Activated T-helper 1 cell treated with anti-CD3 and anti-CD28 coated beads, Interleukin-12 subunit alpha, Interleukin-12 subunit beta, Interleukin-2, Interleukin-4 antibody, amounts not matched to agents 30 ng/mL and 10 ng/mL and 1 ng/mL, durations not matched to agents 14 hours and 24 hours and 36 hours (primary cell): ENCODE measurements around the gene PSMC3. TPM values are rescaled to one million over a fixed set of nuclear protein-coding genes. Genes with fewer than 3 reads are reported as not detected.

Experiments used
- DNase-seq: peaks from one replicate; pipeline ENCODE4 v3.0.0; 2021; ENCODE audit warnings: low spot score
- H3K27ac Mint-ChIP-seq: one replicate; pipeline ENCODE4 v1.8.0; 2021; ENCODE audit warnings: mild to moderate bottlenecking, mixed read lengths
- H3K27me3 Mint-ChIP-seq: one replicate; pipeline ENCODE4 v1.8.0; 2022; ENCODE audit warnings: mild to moderate bottlenecking, moderate library complexity, mixed read lengths; ENCODE audit not compliant: insufficient read depth
- H3K36me3 Mint-ChIP-seq: one replicate; pipeline ENCODE4 v1.8.0; 2021; ENCODE audit warnings: low read depth, mixed read lengths
- H3K4me1 Mint-ChIP-seq: one replicate; pipeline ENCODE4 v1.8.0; 2021; ENCODE audit warnings: low read depth, mixed read lengths
- H3K4me3 Mint-ChIP-seq: one replicate; pipeline ENCODE4 v1.8.0; 2021; ENCODE audit warnings: mild to moderate bottlenecking, moderate library complexity, mixed read lengths
- H3K9me3 Mint-ChIP-seq: one replicate; pipeline ENCODE4 v1.8.0; 2021; ENCODE audit warnings: mixed read lengths
- intact Hi-C: fragments of 100-400 bp; cut with micrococcal nuclease; formaldehyde crosslinking; loops from one replicate; pipeline ENCODE4 v1.15.1; 2024
- total RNA-seq: library from RNA; stranded (reverse); gene quantifications from 2 replicates; pipeline ENCODE4 v1.2.3, GENCODE V29; 2022

The PSMC3 gene
- total RNA-seq, 1 donor from 2014 or later = 219 TPM

- Mint-ChIP-seq H3K4me3 (no peak overlapping the region), H3K4me1 (no peaks in the 10 kb centered on the region), H3K9me3 (no peaks in the 10 kb centered on the region), H3K27ac (no peak overlapping the region), H3K27me3 (no peaks in the 10 kb centered on the region), H3K36me3 (no peaks in the 10 kb centered on the region)
- intact Hi-C loops = no loop called here
- DNase-seq = no peak
Observed at GRCh38 chr11:47437746-47438418, 11.6 kb upstream of the PSMC3 start.

DNA sequence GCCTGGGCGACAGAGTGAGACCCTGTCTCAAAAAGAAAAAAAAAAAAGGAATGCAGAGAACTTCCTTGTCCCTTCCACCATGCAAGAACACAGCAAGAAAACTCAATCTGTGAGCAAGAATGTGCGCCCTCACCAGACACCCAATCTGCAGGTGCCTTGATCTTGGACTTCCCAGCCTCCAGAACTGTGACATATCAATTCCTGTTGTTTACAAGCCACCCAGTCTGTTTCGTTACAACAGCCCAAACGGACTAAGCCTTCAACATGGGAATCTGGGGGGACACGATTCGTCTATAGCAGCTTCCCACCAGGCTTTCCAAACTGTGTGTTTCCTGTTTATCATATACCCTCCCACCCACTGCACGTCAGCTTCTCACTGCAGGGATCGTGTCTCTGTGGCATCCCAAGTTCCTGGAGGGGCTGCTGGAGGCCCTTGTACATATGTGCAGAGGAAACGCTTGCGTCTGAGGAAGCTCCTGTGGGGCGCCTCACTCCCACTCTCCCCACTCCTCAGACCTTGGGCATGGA is 11.0 kb upstream of the PSMC3 start:
- no peaks in the 10 kb centered on the region for H3K4me1 Mint-ChIP-seq
- no peaks in the 10 kb centered on the region for H3K9me3 Mint-ChIP-seq
- no peak overlapping the region for H3K27ac Mint-ChIP-seq
- no peak overlapping the region for H3K4me3 Mint-ChIP-seq
- intact Hi-C loops = no loop called here
- DNase-seq = no peak
- H3K27me3 Mint-ChIP-seq = no peaks in the 10 kb centered on the region
- no peaks in the 10 kb centered on the region for H3K36me3 Mint-ChIP-seq

DNA sequence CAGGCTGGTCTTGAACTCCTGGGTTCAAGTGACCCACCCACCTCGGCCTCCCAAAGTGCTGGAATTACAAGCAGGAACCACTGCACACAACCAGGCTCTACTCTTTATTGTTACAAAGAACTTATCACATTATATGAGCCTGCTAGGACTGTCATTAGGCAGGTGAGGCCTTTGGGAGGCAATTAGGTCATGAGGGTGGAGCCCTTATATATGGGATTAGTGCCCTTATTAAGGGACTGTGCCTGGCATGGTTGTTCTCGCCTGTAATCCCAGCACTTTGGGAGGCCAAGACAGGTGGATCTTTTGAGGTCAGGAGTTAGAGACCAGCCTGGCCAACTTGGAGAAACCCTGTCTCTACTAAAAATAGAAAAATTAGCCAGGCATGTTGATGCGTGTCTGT is 10.5 kb upstream of the PSMC3 start:
- no peaks in the 10 kb centered on the region for H3K9me3 Mint-ChIP-seq
- DNase-seq = no peak
- intact Hi-C loops = no loop called here
- no peak overlapping the region for H3K4me3 Mint-ChIP-seq
- H3K4me1 Mint-ChIP-seq = no peaks in the 10 kb centered on the region
- no peaks in the 10 kb centered on the region for H3K36me3 Mint-ChIP-seq
- no peaks in the 10 kb centered on the region for H3K27me3 Mint-ChIP-seq
- H3K27ac Mint-ChIP-seq = no peak overlapping the region

GRCh38 chr11:47435687-47436086 is 9.4 kb upstream of the PSMC3 start:
- DNase-seq = no peak
- no peaks in the 10 kb centered on the region for H3K9me3 Mint-ChIP-seq
- H3K4me1 Mint-ChIP-seq = no peaks in the 10 kb centered on the region
- no peak overlapping the region for H3K4me3 Mint-ChIP-seq
- H3K27ac Mint-ChIP-seq = no peak overlapping the region
- intact Hi-C loops = no loop called here
- H3K36me3 Mint-ChIP-seq = no peaks in the 10 kb centered on the region
- H3K27me3 Mint-ChIP-seq = no peaks in the 10 kb centered on the region

- DNase-seq = no peak
- Mint-ChIP-seq H3K36me3 (no peaks in the 10 kb centered on the region), H3K27me3 (no peaks in the 10 kb centered on the region), H3K4me3 (no peak overlapping the region), H3K27ac (no peak overlapping the region), H3K4me1 (no peaks in the 10 kb centered on the region), H3K9me3 (no peaks in the 10 kb centered on the region)
- intact Hi-C loops = no loop called here
Observed at GRCh38 chr11:47434011-47434786, 8.0 kb upstream of the PSMC3 start.

DNA sequence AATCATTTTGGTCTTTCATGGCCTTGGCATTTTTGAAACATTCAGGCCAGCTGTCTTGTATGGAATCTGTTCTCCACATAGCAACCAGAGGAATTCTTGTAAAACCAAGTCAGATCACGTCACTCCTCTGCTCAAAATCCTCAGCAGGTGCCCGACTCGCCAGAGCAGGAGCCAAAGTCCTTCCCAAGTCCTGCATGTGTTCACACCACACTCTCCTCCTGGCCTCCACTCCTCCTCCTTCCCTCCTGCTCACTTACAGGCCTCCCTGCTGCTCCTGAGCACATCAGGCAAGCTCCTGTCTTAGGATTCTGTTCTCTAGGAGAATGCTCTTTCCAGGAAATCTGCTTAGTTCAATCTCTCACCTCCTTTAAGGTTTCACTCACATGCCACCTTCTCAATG is 6.9 kb upstream of the PSMC3 start:
- Mint-ChIP-seq H3K4me3 (no peak overlapping the region), H3K9me3 (no peaks in the 10 kb centered on the region), H3K27me3 (no peaks in the 10 kb centered on the region), H3K27ac (no peak overlapping the region), H3K36me3 (no peaks in the 10 kb centered on the region), H3K4me1 (no peaks in the 10 kb centered on the region)
- no peak for DNase-seq
- intact Hi-C loops = no loop called here

DNA sequence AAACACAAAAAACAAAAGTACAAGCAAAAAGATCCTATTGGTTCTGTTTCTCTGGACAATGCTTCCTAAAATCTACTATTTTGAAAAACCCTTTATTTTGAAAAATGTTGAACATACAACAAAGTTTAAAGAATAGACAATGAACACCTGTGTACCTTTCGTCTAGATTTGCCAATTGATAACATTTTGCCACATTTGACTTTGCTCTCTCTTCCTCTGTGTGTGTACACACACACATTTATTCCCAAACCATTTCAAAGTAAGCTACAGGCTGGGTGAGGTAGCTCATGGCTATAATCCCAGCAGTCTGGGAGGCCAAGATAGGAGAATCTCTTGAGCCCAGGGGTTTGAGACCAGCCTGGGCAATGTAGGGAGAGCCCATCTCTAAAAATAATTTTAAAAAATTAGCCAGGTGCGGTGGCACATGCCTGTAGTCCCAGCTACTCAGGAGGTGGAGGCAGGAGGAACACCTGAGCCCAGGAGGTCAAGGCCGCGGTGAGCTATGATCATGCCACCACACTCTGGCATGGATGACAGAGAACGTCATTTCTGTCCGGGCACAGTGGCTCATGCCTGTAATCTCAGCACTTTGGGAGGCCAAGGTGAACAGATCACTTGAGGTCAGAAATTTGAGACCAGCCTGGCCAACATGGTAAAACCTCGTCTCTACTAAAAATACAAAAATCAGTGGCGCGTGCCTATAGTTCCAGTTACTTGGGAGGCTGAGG is 5.3 kb upstream of the PSMC3 start:
- no peaks in the 10 kb centered on the region for H3K36me3 Mint-ChIP-seq
- no peaks in the 10 kb centered on the region for H3K9me3 Mint-ChIP-seq
- DNase-seq = no peak
- no peaks in the 10 kb centered on the region for H3K27me3 Mint-ChIP-seq
- intact Hi-C loops = no loop called here
- H3K4me3 Mint-ChIP-seq = no peak overlapping the region
- H3K27ac Mint-ChIP-seq = no peak overlapping the region
- peaks cover 9% of the 10 kb centered on the region for H3K4me1 Mint-ChIP-seq

- intact Hi-C loops = no loop called here
- Mint-ChIP-seq H3K4me3 (no peak overlapping the region), H3K36me3 (peaks cover 6% of the 10 kb centered on the region), H3K27me3 (no peaks in the 10 kb centered on the region), H3K4me1 (peaks cover 10% of the 10 kb centered on the region), H3K9me3 (no peaks in the 10 kb centered on the region), H3K27ac (no peak overlapping the region)
- no peak for DNase-seq
Observed at GRCh38 chr11:47430524-47430923, 4.3 kb upstream of the PSMC3 start.

DNA sequence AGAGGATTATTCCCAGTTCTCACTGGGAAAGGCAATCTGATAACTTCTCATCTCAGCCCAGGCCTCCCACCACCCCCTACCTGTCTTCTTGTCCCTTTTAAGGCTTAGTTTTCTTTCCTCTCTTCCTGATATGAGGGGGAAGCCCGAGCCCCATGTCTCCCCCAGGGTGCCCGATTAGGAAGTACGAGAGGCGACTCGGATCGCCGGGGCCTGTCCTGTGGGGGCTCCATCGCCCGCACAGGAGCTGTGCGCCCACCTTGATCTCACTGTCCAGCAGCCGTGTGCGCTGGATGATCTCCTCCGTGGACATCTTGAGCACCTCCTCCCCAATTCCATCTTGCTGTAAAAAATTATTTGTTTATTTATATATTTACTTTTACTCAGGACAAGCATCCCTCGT is 628 bp downstream of the PSMC3 start:
- DNase-seq = no peak
- Mint-ChIP-seq H3K36me3 (peaks cover 36% of the 10 kb centered on the region), H3K4me3 (peak overlapping the region; percentile 95), H3K27me3 (no peaks in the 10 kb centered on the region), H3K9me3 (no peaks in the 10 kb centered on the region), H3K27ac (peak overlapping the region; percentile 96), H3K4me1 (peaks cover 28% of the 10 kb centered on the region)
- intact Hi-C loops = loop anchor here (1.0 to 5.0 kb wide), 16 partner anchors 17 to 1509 kb away; partner anchors contain the start of genes ACP2, AGBL2, ARFGAP2 and ARHGAP1

DNA sequence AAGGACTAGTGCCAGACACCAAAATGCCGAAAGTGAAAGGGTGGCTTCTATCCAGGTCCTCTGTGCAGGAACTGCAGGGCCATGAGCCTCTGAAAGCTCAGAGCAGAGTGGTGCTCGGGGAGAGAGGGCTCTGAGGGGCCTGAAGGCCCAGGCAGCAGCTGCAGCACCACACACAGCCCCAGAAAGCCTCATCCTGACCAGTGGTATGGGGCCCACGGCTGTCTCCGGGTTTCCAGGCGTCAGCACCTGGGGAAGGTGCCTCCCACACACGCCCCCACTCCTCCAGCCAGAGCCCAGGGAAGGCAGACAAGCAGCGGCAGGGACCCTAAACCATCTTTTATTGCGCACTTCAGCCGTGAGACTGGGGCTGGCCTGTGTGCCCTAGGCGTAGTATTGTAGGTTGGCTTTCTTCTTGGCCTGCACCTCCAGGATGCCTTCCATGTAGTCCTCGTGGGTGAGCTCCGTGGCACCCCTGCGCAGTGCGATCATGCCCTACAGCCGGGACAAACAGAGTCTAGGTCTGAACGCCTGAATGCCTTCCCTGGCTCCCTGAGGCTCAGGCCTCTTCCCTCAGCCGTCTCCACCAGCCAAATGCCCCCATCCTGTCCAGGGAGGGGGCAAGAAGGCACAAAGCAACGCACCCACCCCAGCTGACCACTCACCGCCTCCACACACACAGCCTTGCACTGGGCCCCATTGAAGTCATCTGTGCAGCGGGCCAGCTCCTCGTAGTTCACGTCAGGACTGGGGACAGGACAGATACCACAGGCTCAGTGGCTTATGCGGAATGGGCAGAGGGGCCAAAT is 7.6 kb downstream of the PSMC3 start:
- no peak for DNase-seq
- H3K9me3 Mint-ChIP-seq = no peaks in the 10 kb centered on the region
- no peak overlapping the region for H3K27ac Mint-ChIP-seq
- intact Hi-C loops = no loop called here
- no peak overlapping the region for H3K4me3 Mint-ChIP-seq
- H3K27me3 Mint-ChIP-seq = no peaks in the 10 kb centered on the region
- no peaks in the 10 kb centered on the region for H3K4me1 Mint-ChIP-seq
- H3K36me3 Mint-ChIP-seq = peaks cover 36% of the 10 kb centered on the region

- H3K27me3 Mint-ChIP-seq = no peaks in the 10 kb centered on the region
- no peaks in the 10 kb centered on the region for H3K4me1 Mint-ChIP-seq
- intact Hi-C loops = no loop called here
- no peaks in the 10 kb centered on the region for H3K9me3 Mint-ChIP-seq
- no peak overlapping the region for H3K4me3 Mint-ChIP-seq
- H3K36me3 Mint-ChIP-seq = peaks cover 34% of the 10 kb centered on the region
- DNase-seq = no peak
- no peak overlapping the region for H3K27ac Mint-ChIP-seq
Observed at GRCh38 chr11:47417712-47418111, 8.5 kb downstream of the PSMC3 start.

DNA sequence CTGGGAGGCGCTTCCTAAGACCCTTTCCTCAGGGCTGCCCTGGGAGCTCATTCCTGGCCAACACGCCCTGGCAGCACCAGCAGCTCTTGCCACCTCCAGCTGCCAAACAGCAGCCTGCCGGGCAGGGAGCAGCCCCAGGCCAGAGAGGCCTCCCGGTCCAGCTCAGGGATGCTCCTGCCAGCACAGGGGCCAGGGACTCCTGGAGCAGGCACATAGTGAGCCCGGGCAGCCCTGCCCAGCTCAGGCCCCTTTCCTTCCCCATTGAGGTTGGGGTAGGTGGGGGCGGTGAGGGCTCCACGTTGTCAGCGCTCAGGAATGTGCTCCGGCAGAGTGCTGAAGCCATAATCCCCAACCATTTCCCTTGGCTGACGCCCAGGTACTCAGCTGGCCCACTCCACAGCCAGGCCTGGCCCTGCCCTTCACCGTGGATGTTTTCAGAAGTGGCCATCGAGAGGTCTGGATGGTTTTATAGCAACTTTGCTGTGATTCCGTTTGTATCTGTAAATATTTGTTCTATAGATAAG is 10.2 kb downstream of the PSMC3 start:
- Mint-ChIP-seq H3K4me1 (no peaks in the 10 kb centered on the region), H3K4me3 (no peak overlapping the region), H3K27ac (no peak overlapping the region), H3K27me3 (no peaks in the 10 kb centered on the region), H3K36me3 (peaks cover 26% of the 10 kb centered on the region), H3K9me3 (no peaks in the 10 kb centered on the region)
- intact Hi-C loops = no loop called here
- DNase-seq = no peak
